Erythroblast (primary cell): ENCODE data around the gene ADAMTS2.

Experiments
- GATA1 ChIP-seq: IDR thresholded peaks from 2 replicates; pipeline ENCODE4 v1.6.1; 2011; ENCODE audit warnings: low read depth, mild to moderate bottlenecking, control low read depth, low read length, moderate library complexity
- POLR2A ChIP-seq: IDR thresholded peaks from 2 replicates; pipeline ENCODE4 v1.6.1; 2011; ENCODE audit warnings: mild to moderate bottlenecking, low read length

DNA sequence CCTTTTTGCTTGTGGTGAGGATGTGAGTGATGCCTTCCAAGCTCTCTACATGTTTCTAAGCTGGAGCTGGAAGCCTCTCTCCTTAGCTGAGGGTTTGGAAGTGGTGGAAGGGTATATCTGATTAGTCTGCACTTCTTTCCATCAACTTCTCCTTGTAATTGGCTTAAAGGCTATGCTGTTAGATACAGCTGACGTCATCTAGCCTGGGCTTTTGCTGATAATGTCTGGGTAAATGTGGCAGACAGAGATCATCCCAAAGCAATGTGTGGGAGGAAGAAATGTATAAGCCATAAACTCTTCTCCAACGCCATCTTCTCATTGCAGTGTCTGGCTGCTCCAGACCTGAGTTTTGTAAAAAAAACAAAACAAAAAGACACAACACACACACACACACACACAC lies 255.8 kb downstream of the ADAMTS2 start:
- no peak for TF ChIP-seq POLR2A
- no peak for TF ChIP-seq GATA1
